CD4-positive, alpha-beta T cell treated with Interleukin-15 for 1 hour (primary cell): ENCODE data around the gene CALHM6.
"Not testable (repeated sequence)": the region's sequence is repeated elsewhere in the genome, so short reads cannot be mapped to it uniquely, and the experiment has no call there.

Experiments used
- DNase-seq: peaks from one replicate; pipeline ENCODE4 v3.0.0-alpha.2; 2020

The CALHM6 gene

GRCh38 chr6:116482780-116483179 lies 21.6 kb downstream of the CALHM6 start:
- DNase-seq, result no peak

- no peak for DNase-seq
Measured at GRCh38 chr6:116483616-116484015, 22.4 kb downstream of the CALHM6 start.

- DNase-seq, result no peak
Measured at GRCh38 chr6:116485559-116486184, 24.5 kb downstream of the CALHM6 start.

GRCh38 chr6:116491610-116492330 lies 30.6 kb downstream of the CALHM6 start:
- no peak for DNase-seq

GRCh38 chr6:116492331-116493067 lies 31.3 kb downstream of the CALHM6 start:
- no peak for DNase-seq

- DNase-seq, result not testable (repeated sequence)
Measured at GRCh38 chr6:116495161-116495560, 34.0 kb downstream of the CALHM6 start.

GRCh38 chr6:116497113-116497676 lies 36.0 kb downstream of the CALHM6 start:
- no peak for DNase-seq

- DNase-seq, result peak; percentile 17
Measured at GRCh38 chr6:116500969-116501433, 39.8 kb downstream of the CALHM6 start.

- no peak for DNase-seq
Measured at GRCh38 chr6:116507324-116507723, 46.1 kb downstream of the CALHM6 start.

GRCh38 chr6:116508527-116508926 lies 47.4 kb downstream of the CALHM6 start:
- DNase-seq, result no peak

- no peak for DNase-seq
Measured at GRCh38 chr6:116511424-116512110, 50.4 kb downstream of the CALHM6 start, which contains the start of gene CALHM5. CALHM5 (plus strand) TSS chr6:116511639; CDS start chr6:116511697, 58 bp downstream.

- DNase-seq, result no peak
Measured at GRCh38 chr6:116512111-116512559, 51.0 kb downstream of the CALHM6 start.

- no peak for DNase-seq
Measured at GRCh38 chr6:116512734-116513133, 51.6 kb downstream of the CALHM6 start.
